ENCODE results near the gene CFAP92.

The CFAP92 gene

GRCh38 chr3:129004639-129005295 lies 10.9 kb upstream of the CFAP92 start:
- Histone ChIP-seq H3K27ac (no peak overlapping the region), H3K9me3 (ENCODE audit: low read depth, low read length) (no peaks in the 10 kb centered on the region), H3K36me3 (ENCODE audit: insufficient read depth, low read length) (no peaks in the 10 kb centered on the region), H3K4me3 (no peak overlapping the region), H3K9ac (ENCODE audit: insufficient read length) (no peak overlapping the region)
- DNase-seq (ENCODE audit: low read depth, low spot score), result no peak
- TF ChIP-seq POLR2AphosphoS5 (IDR thresholded peaks at IDR 0.05; ENCODE audit: borderline replicate concordance, low read depth, low read length), result no peak
- no peak for TF ChIP-seq EZH2 (IDR thresholded peaks at IDR 0.05)
- no peak for TF ChIP-seq FOXP2 (optimal IDR thresholded peaks at IDR 0.05; ENCODE audit: control extremely low read depth, extremely low read length, insufficient read depth)

- Histone ChIP-seq H3K27ac (no peak overlapping the region), H3K9me3 (ENCODE audit: low read depth, low read length) (no peaks in the 10 kb centered on the region), H3K9ac (ENCODE audit: insufficient read length) (no peak overlapping the region), H3K4me3 (no peak overlapping the region), H3K36me3 (ENCODE audit: insufficient read depth, low read length) (no peaks in the 10 kb centered on the region)
- no peak for DNase-seq (ENCODE audit: low read depth, low spot score)
- TF ChIP-seq POLR2AphosphoS5 (IDR thresholded peaks at IDR 0.05; ENCODE audit: borderline replicate concordance, low read depth, low read length) (no peak), FOXP2 (optimal IDR thresholded peaks at IDR 0.05; ENCODE audit: control extremely low read depth, extremely low read length, insufficient read depth) (no peak), EZH2 (IDR thresholded peaks at IDR 0.05) (no peak)
Measured at GRCh38 chr3:129003578-129004112, 9.8 kb upstream of the CFAP92 start.

GRCh38 chr3:129002573-129003569 lies 9.0 kb upstream of the CFAP92 start:
- Histone ChIP-seq H3K9me3 (ENCODE audit: low read depth, low read length) (no peaks in the 10 kb centered on the region), H3K36me3 (ENCODE audit: insufficient read depth, low read length) (no peaks in the 10 kb centered on the region), H3K27ac (no peak overlapping the region), H3K4me3 (no peak overlapping the region; the same call in 1 of the 2 replicates), H3K9ac (ENCODE audit: insufficient read length) (no peak overlapping the region)
- no peak for TF ChIP-seq FOXP2 (optimal IDR thresholded peaks at IDR 0.05; ENCODE audit: control extremely low read depth, extremely low read length, insufficient read depth)
- no peak for TF ChIP-seq EZH2 (IDR thresholded peaks at IDR 0.05)
- TF ChIP-seq POLR2AphosphoS5 (IDR thresholded peaks at IDR 0.05; ENCODE audit: borderline replicate concordance, low read depth, low read length), result no peak
- no peak for DNase-seq (ENCODE audit: low read depth, low spot score)

GRCh38 chr3:129001806-129002572 lies 8.1 kb upstream of the CFAP92 start:
- TF ChIP-seq EZH2 (IDR thresholded peaks at IDR 0.05) (peak; percentile 86), FOXP2 (optimal IDR thresholded peaks at IDR 0.05; ENCODE audit: control extremely low read depth, extremely low read length, insufficient read depth) (no peak)
- Histone ChIP-seq H3K9ac (ENCODE audit: insufficient read length) (no peak overlapping the region), H3K27ac (no peak overlapping the region)

GRCh38 chr3:129001101-129001805 lies 7.4 kb upstream of the CFAP92 start, which contains the start of gene EFCC1:
Gene EFCC1, plus strand, starts transcription at chr3:129001304. Its CDS starts 325 bp downstream, at chr3:129001629.
- Histone ChIP-seq H3K4me3 (peak within 1 kb of the TSS; percentile 71), H3K9ac (ENCODE audit: insufficient read length) (no peak within 1 kb of the TSS), H3K36me3 (ENCODE audit: insufficient read depth, low read length) (no peaks in the 10 kb centered on the region), H3K9me3 (ENCODE audit: low read depth, low read length) (no peaks in the 10 kb centered on the region), H3K27ac (no peak within 1 kb of the TSS)
- TF ChIP-seq POLR2AphosphoS5 (IDR thresholded peaks at IDR 0.05; ENCODE audit: borderline replicate concordance, low read depth, low read length) (no peak), FOXP2 (optimal IDR thresholded peaks at IDR 0.05; ENCODE audit: control extremely low read depth, extremely low read length, insufficient read depth) (no peak), EZH2 (IDR thresholded peaks at IDR 0.05) (no peak)
- DNase-seq (ENCODE audit: low read depth, low spot score), result no peak

More at GRCh38 chr3:129001806-129002572, 8.1 kb upstream of the CFAP92 start:
- Histone ChIP-seq H3K9me3 (ENCODE audit: low read depth, low read length) (no peaks in the 10 kb centered on the region), H3K36me3 (ENCODE audit: insufficient read depth, low read length) (no peaks in the 10 kb centered on the region), H3K4me3 (peak overlapping the region; percentile 71)
- DNase-seq (ENCODE audit: low read depth, low spot score), result no peak

GRCh38 chr3:129000742-129001100 lies 6.8 kb upstream of the CFAP92 start:
- Histone ChIP-seq H3K9me3 (ENCODE audit: low read depth, low read length) (no peaks in the 10 kb centered on the region), H3K36me3 (ENCODE audit: insufficient read depth, low read length) (no peaks in the 10 kb centered on the region), H3K9ac (ENCODE audit: insufficient read length) (no peak overlapping the region), H3K4me3 (no peak overlapping the region), H3K27ac (no peak overlapping the region)
- DNase-seq (ENCODE audit: low read depth, low spot score), result no peak
- no peak for TF ChIP-seq EZH2 (IDR thresholded peaks at IDR 0.05)
- TF ChIP-seq FOXP2 (optimal IDR thresholded peaks at IDR 0.05; ENCODE audit: control extremely low read depth, extremely low read length, insufficient read depth), result no peak
- no peak for TF ChIP-seq POLR2AphosphoS5 (IDR thresholded peaks at IDR 0.05; ENCODE audit: borderline replicate concordance, low read depth, low read length)

GRCh38 chr3:128999102-128999501 lies 5.2 kb upstream of the CFAP92 start:
- TF ChIP-seq POLR2AphosphoS5 (IDR thresholded peaks at IDR 0.05; ENCODE audit: borderline replicate concordance, low read depth, low read length), result no peak
- H3K9ac ChIP-seq (ENCODE audit: insufficient read length), result peak overlapping the region; percentile 46
- peak overlapping the region; percentile 95 for H3K27ac ChIP-seq
- no peak for DNase-seq (ENCODE audit: low read depth, low spot score)
- H3K9me3 ChIP-seq (ENCODE audit: low read depth, low read length), result no peaks in the 10 kb centered on the region
- H3K4me3 ChIP-seq, result peak overlapping the region; percentile 49
- H3K36me3 ChIP-seq (ENCODE audit: insufficient read depth, low read length), result no peaks in the 10 kb centered on the region

All from SK-N-MC (cell line).